ENCODE results near the gene DFFA. TPM values are rescaled to one million over a fixed set of nuclear protein-coding genes. Genes with fewer than 3 reads are reported as not detected.
A peak's percentile ranks its signal among the peaks of the same experiment; 100 is the strongest.
"Not testable (repeated sequence)": the region's sequence is repeated elsewhere in the genome, so short reads cannot be mapped to it uniquely, and the experiment has no call there.

The DFFA gene
- total and polyA plus RNA-seq, 4 donors, result 10.6 to 20.0 (median 14.3) TPM

DNA sequence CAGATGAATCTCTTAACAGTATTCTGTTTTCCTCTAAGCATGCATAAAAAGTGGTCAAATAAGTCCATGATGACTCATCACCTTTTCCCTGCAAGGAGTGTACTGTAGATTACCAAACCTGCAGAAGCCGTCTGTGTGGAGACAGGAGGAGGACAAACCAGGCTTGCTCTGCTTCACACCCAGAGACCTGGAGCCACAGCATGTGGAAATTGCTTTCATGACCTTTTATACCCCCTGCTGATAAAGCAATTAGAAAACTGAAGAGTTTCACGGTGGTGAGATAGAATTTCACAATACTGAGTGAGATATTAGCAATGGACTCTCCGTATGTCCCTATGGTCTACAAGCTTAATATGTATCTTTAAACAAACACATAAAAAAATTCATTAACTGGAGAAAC is 13.1 kb downstream of the DFFA start (continued):
- TF ChIP-seq, protein P1, sequence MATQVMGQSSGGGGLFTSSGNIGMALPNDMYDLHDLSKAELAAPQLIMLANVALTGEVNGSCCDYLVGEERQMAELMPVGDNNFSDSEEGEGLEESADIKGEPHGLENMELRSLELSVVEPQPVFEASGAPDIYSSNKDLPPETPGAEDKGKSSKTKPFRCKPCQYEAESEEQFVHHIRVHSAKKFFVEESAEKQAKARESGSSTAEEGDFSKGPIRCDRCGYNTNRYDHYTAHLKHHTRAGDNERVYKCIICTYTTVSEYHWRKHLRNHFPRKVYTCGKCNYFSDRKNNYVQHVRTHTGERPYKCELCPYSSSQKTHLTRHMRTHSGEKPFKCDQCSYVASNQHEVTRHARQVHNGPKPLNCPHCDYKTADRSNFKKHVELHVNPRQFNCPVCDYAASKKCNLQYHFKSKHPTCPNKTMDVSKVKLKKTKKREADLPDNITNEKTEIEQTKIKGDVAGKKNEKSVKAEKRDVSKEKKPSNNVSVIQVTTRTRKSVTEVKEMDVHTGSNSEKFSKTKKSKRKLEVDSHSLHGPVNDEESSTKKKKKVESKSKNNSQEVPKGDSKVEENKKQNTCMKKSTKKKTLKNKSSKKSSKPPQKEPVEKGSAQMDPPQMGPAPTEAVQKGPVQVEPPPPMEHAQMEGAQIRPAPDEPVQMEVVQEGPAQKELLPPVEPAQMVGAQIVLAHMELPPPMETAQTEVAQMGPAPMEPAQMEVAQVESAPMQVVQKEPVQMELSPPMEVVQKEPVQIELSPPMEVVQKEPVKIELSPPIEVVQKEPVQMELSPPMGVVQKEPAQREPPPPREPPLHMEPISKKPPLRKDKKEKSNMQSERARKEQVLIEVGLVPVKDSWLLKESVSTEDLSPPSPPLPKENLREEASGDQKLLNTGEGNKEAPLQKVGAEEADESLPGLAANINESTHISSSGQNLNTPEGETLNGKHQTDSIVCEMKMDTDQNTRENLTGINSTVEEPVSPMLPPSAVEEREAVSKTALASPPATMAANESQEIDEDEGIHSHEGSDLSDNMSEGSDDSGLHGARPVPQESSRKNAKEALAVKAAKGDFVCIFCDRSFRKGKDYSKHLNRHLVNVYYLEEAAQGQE (IDR thresholded peaks at IDR 0.05), result no peak
- TF ChIP-seq HNF4G (IDR thresholded peaks at IDR 0.05) (no peak), GABPA (IDR thresholded peaks at IDR 0.05 in 1 of 2, conservative IDR thresholded peaks at IDR 0.05 in 1 of 2) (no peak), SP1 (IDR thresholded peaks at IDR 0.05) (peak; percentile 41), YY1 (IDR thresholded peaks at IDR 0.05) (peak; percentile 35)
- TF ChIP-seq, protein P2, sequence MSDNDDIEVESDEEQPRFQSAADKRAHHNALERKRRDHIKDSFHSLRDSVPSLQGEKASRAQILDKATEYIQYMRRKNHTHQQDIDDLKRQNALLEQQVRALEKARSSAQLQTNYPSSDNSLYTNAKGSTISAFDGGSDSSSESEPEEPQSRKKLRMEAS (IDR thresholded peaks at IDR 0.05), result peak; percentile 43

DNA sequence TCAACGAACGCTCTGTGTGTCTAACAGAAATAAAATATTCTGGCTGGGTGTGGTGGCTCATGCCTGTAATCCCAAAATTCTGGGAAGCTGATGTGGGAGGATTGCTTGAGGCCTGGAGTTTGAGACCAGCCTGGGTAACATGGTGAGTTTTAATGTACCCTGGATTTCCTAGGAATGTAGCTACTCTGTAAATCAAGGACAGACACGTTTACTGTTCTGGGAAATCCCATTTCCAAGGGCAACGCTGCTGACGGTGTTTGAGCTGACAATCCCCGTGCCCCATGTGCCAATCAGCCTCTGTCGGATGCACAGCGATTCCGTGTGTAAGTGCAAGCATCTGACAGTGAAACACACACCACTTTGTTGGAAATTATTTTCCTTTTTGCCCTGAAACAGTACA is 14.5 kb downstream of the DFFA start:
- Histone ChIP-seq H3K27me3 (ENCODE audit: control insufficient read depth in 4 of 4, insufficient read depth in 4 of 4, low read length in 3 of 4) (no peaks in the 10 kb centered on the region), H3K9ac (ENCODE audit: low read depth in 1 of 2, low read length in 2 of 2) (no peak overlapping the region), H3K36me3 (ENCODE audit: control insufficient read depth in 4 of 4, insufficient read depth in 3 of 4, low read depth in 1 of 4, low read length in 3 of 4) (peaks cover 6 to 14% (median 11%) of the 10 kb centered on the region in 4 donors), H3K4me3 (ENCODE audit: low read depth in 1 of 3, low read length in 3 of 3) (no peak overlapping the region), H3K4me1 (ENCODE audit: control insufficient read depth in 4 of 4, insufficient read depth in 4 of 4, low read length in 3 of 4) (peaks cover 0 to 4% (median 0%) of the 10 kb centered on the region in 4 donors), H3K27ac (ENCODE audit: low read depth in 1 of 2, low read length in 2 of 2) (no peak overlapping the region), H3K9me3 (ENCODE audit: control insufficient read depth in 4 of 4, low read length in 3 of 4) (no peaks in the 10 kb centered on the region)
- TF ChIP-seq HNF4G (IDR thresholded peaks at IDR 0.05) (no peak), FOXA1 (IDR thresholded peaks at IDR 0.05) (no peak), SP1 (IDR thresholded peaks at IDR 0.05) (no peak), NR2F2 (IDR thresholded peaks at IDR 0.05) (no peak), TAF1 (conservative IDR thresholded peaks at IDR 0.05) (no peak), HNF4A (conservative IDR thresholded peaks at IDR 0.05) (no peak), EGR1 (IDR thresholded peaks at IDR 0.05; ENCODE audit: low read depth in 2 of 2) (no peak), JUND (IDR thresholded peaks at IDR 0.05) (no peak)
- no peak for DNase-seq (ENCODE audit: low spot score)
- 78% methylated on average over 9 of the region's 9 CpGs for WGBS

DNA sequence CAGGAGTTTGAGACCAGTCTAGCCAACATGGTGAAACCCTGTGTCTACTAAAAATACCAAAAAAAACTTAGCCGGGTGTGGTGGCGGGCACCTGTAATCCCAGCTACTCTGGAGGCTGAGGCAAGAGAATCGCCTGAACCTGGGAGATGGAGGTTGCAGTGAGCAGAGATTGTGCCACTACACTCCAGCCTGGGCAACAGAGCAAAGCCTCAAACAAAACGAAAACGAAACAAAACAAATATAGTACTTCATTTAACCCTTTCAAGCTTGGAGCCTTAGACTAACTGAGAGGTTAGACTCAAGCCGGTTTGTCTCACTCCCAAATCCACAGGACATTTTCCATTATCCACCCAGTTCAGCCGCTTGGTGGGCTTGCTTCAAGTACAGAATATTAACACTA is 14.9 kb downstream of the DFFA start:
- not testable (repeated sequence) for DNase-seq (ENCODE audit: low spot score); H3K9me3 ChIP-seq (ENCODE audit: control insufficient read depth in 4 of 4, low read length in 3 of 4); H3K9ac ChIP-seq (ENCODE audit: low read depth in 1 of 2, low read length in 2 of 2); H3K27me3 ChIP-seq (ENCODE audit: control insufficient read depth in 4 of 4, insufficient read depth in 4 of 4, low read length in 3 of 4); H3K4me3 ChIP-seq (ENCODE audit: low read depth in 1 of 3, low read length in 3 of 3); H3K4me1 ChIP-seq (ENCODE audit: control insufficient read depth in 4 of 4, insufficient read depth in 4 of 4, low read length in 3 of 4); H3K36me3 ChIP-seq (ENCODE audit: control insufficient read depth in 4 of 4, insufficient read depth in 3 of 4, low read depth in 1 of 4, low read length in 3 of 4); H3K27ac ChIP-seq (ENCODE audit: low read depth in 1 of 2, low read length in 2 of 2)
- WGBS, result 65% methylated on average over 7 of the region's 7 CpGs

DNA sequence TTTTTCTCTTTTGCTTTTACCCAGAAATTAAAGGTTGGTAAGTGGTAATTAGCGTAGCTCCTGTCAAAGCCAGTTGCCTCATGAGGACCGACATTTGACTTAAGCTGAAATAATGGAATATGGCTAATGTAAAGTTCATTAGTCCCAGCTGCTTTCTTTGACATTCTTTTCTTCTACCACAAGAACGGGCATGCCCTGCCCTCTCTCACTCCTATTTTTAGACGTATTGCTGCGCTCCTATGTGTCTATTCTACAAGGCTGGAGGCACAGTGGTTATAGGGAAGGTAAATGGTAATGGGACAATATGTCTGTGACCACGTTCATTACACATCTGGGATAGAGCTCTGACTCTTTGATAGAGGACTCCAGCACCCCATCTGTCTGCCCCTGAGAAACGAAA is 15.7 kb downstream of the DFFA start:
- Histone ChIP-seq H3K36me3 (ENCODE audit: control insufficient read depth in 4 of 4, insufficient read depth in 3 of 4, low read depth in 1 of 4, low read length in 3 of 4) (peaks cover 1 to 6% (median 4%) of the 10 kb centered on the region in 4 donors), H3K9me3 (ENCODE audit: control insufficient read depth in 4 of 4, low read length in 3 of 4) (no peaks in the 10 kb centered on the region), H3K27ac (ENCODE audit: low read depth in 1 of 2, low read length in 2 of 2) (no peak overlapping the region), H3K27me3 (ENCODE audit: control insufficient read depth in 4 of 4, insufficient read depth in 4 of 4, low read length in 3 of 4) (no peaks in the 10 kb centered on the region), H3K4me3 (ENCODE audit: low read depth in 1 of 3, low read length in 3 of 3) (no peak overlapping the region), H3K9ac (ENCODE audit: low read depth in 1 of 2, low read length in 2 of 2) (no peak overlapping the region), H3K4me1 (ENCODE audit: control insufficient read depth in 4 of 4, insufficient read depth in 4 of 4, low read length in 3 of 4) (peaks cover 0 to 4% (median 0%) of the 10 kb centered on the region in 4 donors)
- no peak for DNase-seq (ENCODE audit: low spot score)
- 92% methylated on average over 7 of the region's 7 CpGs for WGBS
- no peak for TF ChIP-seq TAF1 (conservative IDR thresholded peaks at IDR 0.05)
- TF ChIP-seq FOXA2 (IDR thresholded peaks at IDR 0.05), result no peak
- TF ChIP-seq JUND (IDR thresholded peaks at IDR 0.05), result no peak
- no peak for TF ChIP-seq NR2F2 (IDR thresholded peaks at IDR 0.05)
- TF ChIP-seq, protein P2 (IDR thresholded peaks at IDR 0.05), result no peak
- no peak for TF ChIP-seq GABPA (IDR thresholded peaks at IDR 0.05 in 1 of 2, conservative IDR thresholded peaks at IDR 0.05 in 1 of 2)
- TF ChIP-seq YY1 (IDR thresholded peaks at IDR 0.05), result no peak
- TF ChIP-seq, protein P3, sequence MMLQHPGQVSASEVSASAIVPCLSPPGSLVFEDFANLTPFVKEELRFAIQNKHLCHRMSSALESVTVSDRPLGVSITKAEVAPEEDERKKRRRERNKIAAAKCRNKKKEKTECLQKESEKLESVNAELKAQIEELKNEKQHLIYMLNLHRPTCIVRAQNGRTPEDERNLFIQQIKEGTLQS (IDR thresholded peaks at IDR 0.05), result no peak
- TF ChIP-seq, protein P1 (IDR thresholded peaks at IDR 0.05), result no peak
- TF ChIP-seq RAD21 (IDR thresholded peaks at IDR 0.05), result no peak
- TF ChIP-seq, protein P4, sequence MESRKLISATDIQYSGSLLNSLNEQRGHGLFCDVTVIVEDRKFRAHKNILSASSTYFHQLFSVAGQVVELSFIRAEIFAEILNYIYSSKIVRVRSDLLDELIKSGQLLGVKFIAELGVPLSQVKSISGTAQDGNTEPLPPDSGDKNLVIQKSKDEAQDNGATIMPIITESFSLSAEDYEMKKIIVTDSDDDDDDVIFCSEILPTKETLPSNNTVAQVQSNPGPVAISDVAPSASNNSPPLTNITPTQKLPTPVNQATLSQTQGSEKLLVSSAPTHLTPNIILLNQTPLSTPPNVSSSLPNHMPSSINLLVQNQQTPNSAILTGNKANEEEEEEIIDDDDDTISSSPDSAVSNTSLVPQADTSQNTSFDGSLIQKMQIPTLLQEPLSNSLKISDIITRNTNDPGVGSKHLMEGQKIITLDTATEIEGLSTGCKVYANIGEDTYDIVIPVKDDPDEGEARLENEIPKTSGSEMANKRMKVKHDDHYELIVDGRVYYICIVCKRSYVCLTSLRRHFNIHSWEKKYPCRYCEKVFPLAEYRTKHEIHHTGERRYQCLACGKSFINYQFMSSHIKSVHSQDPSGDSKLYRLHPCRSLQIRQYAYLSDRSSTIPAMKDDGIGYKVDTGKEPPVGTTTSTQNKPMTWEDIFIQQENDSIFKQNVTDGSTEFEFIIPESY (IDR thresholded peaks at IDR 0.05), result no peak
- TF ChIP-seq HNF4A (conservative IDR thresholded peaks at IDR 0.05), result no peak
- no peak for TF ChIP-seq RXRA (IDR thresholded peaks at IDR 0.05)
